Right lobe of liver (tissue), 4 donors: ENCODE data around the gene PRDM16.

Source experiments
- CTCF ChIP-seq, 4 donors: fragments of 200-600 bp in 3 of 4; fragments of 450-650 bp in 1 of 4; IDR thresholded peaks; one replicate each; pipeline versions ENCODE4 v1.5.1 to v1.8.0; 2016 to 2022; ENCODE audit warnings: antibody characterized with exemption in 4 of 4, mild to moderate bottlenecking in 2 of 4
- POLR2A ChIP-seq: fragments of 450-650 bp; IDR thresholded peaks from one replicate; pipeline ENCODE4 v1.6.1; 2017; ENCODE audit warnings: antibody characterized with exemption, mild to moderate bottlenecking
- donor health status: DM: no; HTN: no; CAD: no.
- donor health status: DM: no; HTN: no; CAD: no.
- donor health status: DM: no; HTN: yes; CAD: no.

- TF ChIP-seq CTCF (IDR thresholded peaks at IDR 0.05) (no peak), POLR2A (no peak)
These were observed 33.2 kb upstream of the PRDM16 start for GRCh38 chr1:3035563-3036446.
